ENCODE results near the gene SUSD6. TPM values are rescaled to one million over a fixed set of nuclear protein-coding genes. Genes with fewer than 3 reads are reported as not detected.

SUSD6 gene
- total RNA-seq, 1 experiment from 2014 or later, result 3.7 TPM

DNA sequence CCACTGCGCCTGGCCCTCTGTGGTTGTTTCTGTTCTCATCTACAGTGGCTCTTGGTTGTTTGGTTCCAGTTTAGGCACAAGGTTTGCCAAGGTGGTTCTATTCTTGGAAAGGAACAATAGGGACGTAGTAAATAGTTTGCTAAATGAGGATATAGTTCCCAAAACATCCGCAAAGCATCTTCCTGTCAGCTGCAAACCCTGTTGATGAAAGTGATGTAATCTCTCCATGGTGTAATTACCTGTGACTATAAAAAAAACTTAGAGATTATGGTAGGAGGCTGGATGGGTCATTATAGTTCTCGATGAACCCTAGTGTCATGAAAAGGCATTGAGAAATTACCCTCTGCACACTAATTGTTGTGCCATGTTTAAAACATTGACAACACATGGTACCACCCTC lies 52.9 kb downstream of the SUSD6 start:
- no peak overlapping the region for H4K91ac ChIP-seq (ENCODE audit: insufficient read length, low read depth, low read length)
- H3K14ac ChIP-seq (ENCODE audit: insufficient read depth, low read length), result no peak overlapping the region
- Mint-ChIP-seq H3K9me3 (no peaks in the 10 kb centered on the region), H3K27ac (no peak overlapping the region), H3K36me3 (ENCODE audit: insufficient read depth in 1 of 3, low read depth in 3 of 3) (no peaks in the 10 kb centered on the region; a peak in 2 of 7 replicates), H3K27me3 (ENCODE audit: low read depth) (no peaks in the 10 kb centered on the region), H3K4me3 (no peak overlapping the region), H3K4me1 (peaks cover 27 to 34% of the 10 kb centered on the region in 2 experiments)
- peaks cover 6% of the 10 kb centered on the region for H3K4me1 ChIP-seq (ENCODE audit: insufficient read depth, low read length)
- no peak overlapping the region for H3K56ac ChIP-seq (ENCODE audit: insufficient read length, low read depth, low read length)
- no peak overlapping the region for H3K4ac ChIP-seq (ENCODE audit: low read depth, low read length)
- WGBS (ENCODE audit: extremely low coverage, insufficient read length, low lambda C conversion rate), result no CpG with 5 or more reads among the region's 4 CpGs
- H2AFZ ChIP-seq (ENCODE audit: low read length), result no peak overlapping the region
- H2BK20ac ChIP-seq (ENCODE audit: low read depth, low read length, poor library complexity, severe bottlenecking), result no peak overlapping the region
- H3K18ac ChIP-seq (ENCODE audit: insufficient read length, low read depth, low read length), result no peak overlapping the region
- H3K23ac ChIP-seq (ENCODE audit: insufficient read length, low read depth, low read length), result no peak overlapping the region
- no peak overlapping the region for H4K8ac ChIP-seq (replicated peaks; ENCODE audit: insufficient read length, low read depth, low read length)
- H3K4me2 ChIP-seq (ENCODE audit: insufficient read depth, insufficient read length, low read length), result no peak overlapping the region
- no peak overlapping the region for H3K9ac ChIP-seq (ENCODE audit: extremely low read depth, insufficient read length, low read length)
- H3T11ph ChIP-seq (ENCODE audit: low read length), result no peak overlapping the region
- H3K9me3 ChIP-seq (ENCODE audit: control insufficient read depth, low read depth, low read length), result no peaks in the 10 kb centered on the region
- no peaks in the 10 kb centered on the region for H3K23me2 ChIP-seq (ENCODE audit: insufficient read length, low read depth, low read length, poor library complexity, severe bottlenecking)
- H4K5ac ChIP-seq (ENCODE audit: insufficient read length, low read depth, low read length), result no peak overlapping the region
- no peak overlapping the region for H2BK15ac ChIP-seq (ENCODE audit: low read depth, low read length)
- no peak overlapping the region for H3K27ac ChIP-seq (ENCODE audit: insufficient read length, low read depth, low read length)
- H3K27me3 ChIP-seq (ENCODE audit: insufficient read depth, low read length), result no peaks in the 10 kb centered on the region
- no peak for DNase-seq
- H3K79me2 ChIP-seq (ENCODE audit: insufficient read depth, low read length), result no peaks in the 10 kb centered on the region
- no peaks in the 10 kb centered on the region for H4K20me1 ChIP-seq (ENCODE audit: control insufficient read depth, insufficient read depth, insufficient read length)
- no peak overlapping the region for H2BK120ac ChIP-seq (ENCODE audit: low read depth, low read length, poor library complexity, severe bottlenecking)
- H2AK5ac ChIP-seq (ENCODE audit: insufficient read length, low read length), result no peak overlapping the region
- H3K79me1 ChIP-seq (ENCODE audit: insufficient read depth, low read depth, low read length, poor library complexity, severe bottlenecking), result no peaks in the 10 kb centered on the region
- no peak overlapping the region for H2BK5ac ChIP-seq (ENCODE audit: insufficient read length, low read length)
- TF ChIP-seq, protein P1, sequence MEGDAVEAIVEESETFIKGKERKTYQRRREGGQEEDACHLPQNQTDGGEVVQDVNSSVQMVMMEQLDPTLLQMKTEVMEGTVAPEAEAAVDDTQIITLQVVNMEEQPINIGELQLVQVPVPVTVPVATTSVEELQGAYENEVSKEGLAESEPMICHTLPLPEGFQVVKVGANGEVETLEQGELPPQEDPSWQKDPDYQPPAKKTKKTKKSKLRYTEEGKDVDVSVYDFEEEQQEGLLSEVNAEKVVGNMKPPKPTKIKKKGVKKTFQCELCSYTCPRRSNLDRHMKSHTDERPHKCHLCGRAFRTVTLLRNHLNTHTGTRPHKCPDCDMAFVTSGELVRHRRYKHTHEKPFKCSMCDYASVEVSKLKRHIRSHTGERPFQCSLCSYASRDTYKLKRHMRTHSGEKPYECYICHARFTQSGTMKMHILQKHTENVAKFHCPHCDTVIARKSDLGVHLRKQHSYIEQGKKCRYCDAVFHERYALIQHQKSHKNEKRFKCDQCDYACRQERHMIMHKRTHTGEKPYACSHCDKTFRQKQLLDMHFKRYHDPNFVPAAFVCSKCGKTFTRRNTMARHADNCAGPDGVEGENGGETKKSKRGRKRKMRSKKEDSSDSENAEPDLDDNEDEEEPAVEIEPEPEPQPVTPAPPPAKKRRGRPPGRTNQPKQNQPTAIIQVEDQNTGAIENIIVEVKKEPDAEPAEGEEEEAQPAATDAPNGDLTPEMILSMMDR (conservative IDR thresholded peaks at IDR 0.05), result no peak
- no peak overlapping the region for H2BK12ac ChIP-seq (ENCODE audit: insufficient read length, low read depth, low read length)
